Neural cell (in vitro differentiated cells): Measurements from ENCODE around the gene RANGRF.

Source experiments
- CTCF ChIP-seq: fragments of 450-650 bp; IDR thresholded peaks from 2 replicates; pipeline ENCODE4 v1.5.1; 2014; ENCODE audit warnings: antibody characterized with exemption, mild to moderate bottlenecking, moderate library complexity; ENCODE audit not compliant: poor library complexity, severe bottlenecking
- EP300 ChIP-seq: fragments of 450-650 bp; conservative IDR thresholded peaks from 2 replicates; pipeline ENCODE4 v1.6.1; 2014; ENCODE audit warnings: antibody characterized with exemption, mild to moderate bottlenecking, moderate library complexity; ENCODE audit not compliant: poor library complexity, severe bottlenecking
- EZH2 ChIP-seq: fragments of 200-600, 300-800 bp; shearing (Covaris generic), sonication (generic); IDR thresholded peaks from 2 replicates; pipeline ENCODE4 v1.6.1; 2014; ENCODE audit warnings: antibody characterized with exemption, low read length, borderline replicate concordance, mild to moderate bottlenecking; ENCODE audit not compliant: insufficient read depth, poor library complexity, severe bottlenecking
- POLR2AphosphoS5 ChIP-seq: IDR thresholded peaks from 2 replicates; pipeline ENCODE4 v1.6.1; 2012
- SMC3 ChIP-seq: fragments of 450-650 bp; conservative IDR thresholded peaks from 2 replicates; pipeline ENCODE4 v1.6.1; 2014; ENCODE audit warnings: antibody characterized with exemption, mild to moderate bottlenecking, moderate library complexity; ENCODE audit not compliant: poor library complexity
- TAF1 ChIP-seq: IDR thresholded peaks from 2 replicates; pipeline ENCODE4 v1.6.1; 2012; ENCODE audit warnings: low read depth
- TF ChIP-seq, protein P1 (sequence below): IDR thresholded peaks from 2 replicates; pipeline ENCODE4 v1.6.1; 2012; ENCODE audit warnings: borderline replicate concordance

DNA sequence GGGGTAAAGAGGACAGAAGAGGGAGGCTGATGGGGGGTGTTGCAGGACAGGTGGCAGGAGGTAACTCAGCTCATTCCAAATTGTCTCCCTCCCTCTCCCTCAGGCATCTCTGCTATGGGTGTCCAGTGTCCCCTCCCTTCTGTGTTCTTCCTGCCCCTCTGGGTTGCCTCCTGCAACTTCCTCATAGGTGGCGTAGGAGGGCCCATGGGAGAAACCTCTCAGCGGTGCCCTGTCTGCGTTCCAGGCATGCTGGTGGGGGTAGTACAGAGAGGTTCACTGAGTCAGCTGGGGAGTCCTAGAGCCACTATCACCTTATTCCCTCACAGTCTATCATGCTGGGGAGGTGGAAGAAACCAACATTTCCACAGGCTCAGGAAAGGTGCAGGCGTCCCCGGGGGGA is 36.5 kb downstream of the RANGRF start:
- TF ChIP-seq POLR2AphosphoS5 (no peak), CTCF (no peak), EP300 (no peak), EZH2 (no peak), TAF1 (no peak), SMC3 (no peak)
- TF ChIP-seq, protein P1, sequence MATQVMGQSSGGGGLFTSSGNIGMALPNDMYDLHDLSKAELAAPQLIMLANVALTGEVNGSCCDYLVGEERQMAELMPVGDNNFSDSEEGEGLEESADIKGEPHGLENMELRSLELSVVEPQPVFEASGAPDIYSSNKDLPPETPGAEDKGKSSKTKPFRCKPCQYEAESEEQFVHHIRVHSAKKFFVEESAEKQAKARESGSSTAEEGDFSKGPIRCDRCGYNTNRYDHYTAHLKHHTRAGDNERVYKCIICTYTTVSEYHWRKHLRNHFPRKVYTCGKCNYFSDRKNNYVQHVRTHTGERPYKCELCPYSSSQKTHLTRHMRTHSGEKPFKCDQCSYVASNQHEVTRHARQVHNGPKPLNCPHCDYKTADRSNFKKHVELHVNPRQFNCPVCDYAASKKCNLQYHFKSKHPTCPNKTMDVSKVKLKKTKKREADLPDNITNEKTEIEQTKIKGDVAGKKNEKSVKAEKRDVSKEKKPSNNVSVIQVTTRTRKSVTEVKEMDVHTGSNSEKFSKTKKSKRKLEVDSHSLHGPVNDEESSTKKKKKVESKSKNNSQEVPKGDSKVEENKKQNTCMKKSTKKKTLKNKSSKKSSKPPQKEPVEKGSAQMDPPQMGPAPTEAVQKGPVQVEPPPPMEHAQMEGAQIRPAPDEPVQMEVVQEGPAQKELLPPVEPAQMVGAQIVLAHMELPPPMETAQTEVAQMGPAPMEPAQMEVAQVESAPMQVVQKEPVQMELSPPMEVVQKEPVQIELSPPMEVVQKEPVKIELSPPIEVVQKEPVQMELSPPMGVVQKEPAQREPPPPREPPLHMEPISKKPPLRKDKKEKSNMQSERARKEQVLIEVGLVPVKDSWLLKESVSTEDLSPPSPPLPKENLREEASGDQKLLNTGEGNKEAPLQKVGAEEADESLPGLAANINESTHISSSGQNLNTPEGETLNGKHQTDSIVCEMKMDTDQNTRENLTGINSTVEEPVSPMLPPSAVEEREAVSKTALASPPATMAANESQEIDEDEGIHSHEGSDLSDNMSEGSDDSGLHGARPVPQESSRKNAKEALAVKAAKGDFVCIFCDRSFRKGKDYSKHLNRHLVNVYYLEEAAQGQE, result no peak
